ENCODE measurements around the gene TBCD. TPM values are rescaled to one million over a fixed set of nuclear protein-coding genes. Genes with fewer than 3 reads are reported as not detected.

Gene TBCD
- total RNA-seq, 1 experiment from 2014 or later: 173 TPM

DNA sequence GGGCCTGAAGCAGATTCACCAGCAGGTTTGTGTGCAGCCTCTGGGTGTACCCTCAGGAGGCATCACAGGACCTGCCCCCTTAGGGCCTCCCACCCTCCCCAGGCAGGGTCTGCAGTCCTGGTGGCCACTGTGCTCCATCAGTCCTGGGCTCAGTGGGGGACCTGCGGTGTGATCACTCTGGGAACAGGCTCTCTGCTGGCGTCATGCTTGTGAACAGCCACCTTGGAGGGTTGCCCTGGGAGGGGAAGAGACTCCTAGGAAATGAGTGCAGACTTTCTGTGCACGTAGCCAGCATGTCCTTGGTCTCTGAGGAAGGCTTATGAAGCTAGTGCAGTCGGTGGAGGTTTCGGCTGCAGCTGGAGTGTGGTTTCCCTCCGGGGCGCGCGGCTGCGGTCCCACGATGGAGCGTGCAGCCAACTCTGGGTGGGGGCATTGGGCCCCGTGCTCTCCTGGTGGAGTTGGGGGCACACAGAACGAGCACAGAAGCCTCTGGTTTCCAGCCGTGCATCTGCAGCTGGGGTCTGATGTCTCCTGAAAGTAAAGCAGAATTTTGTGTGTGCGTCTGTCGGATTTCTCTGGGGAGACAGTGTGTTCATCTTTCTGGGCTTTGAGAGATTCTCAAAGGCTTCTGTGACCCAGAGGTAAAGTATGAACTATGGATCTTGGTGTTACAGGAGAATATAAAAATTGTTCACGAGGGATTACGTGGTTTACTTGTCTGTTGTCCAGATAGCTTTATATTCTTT is 156.1 kb downstream of the TBCD start:
- Mint-ChIP-seq H3K9me3 (no peaks in the 10 kb centered on the region), H3K4me1 (no peaks in the 10 kb centered on the region), H3K27me3 (ENCODE audit: low read depth) (no peaks in the 10 kb centered on the region), H3K4me3 (no peak overlapping the region), H3K36me3 (peaks cover 35% of the 10 kb centered on the region), H3K27ac (no peak overlapping the region)
- CTCF ChIA-PET: interaction anchor here (1.1 to 1.8 kb wide), 2 partner anchors 10 kb away, joined by 3 to 8 read pairs; no protein-coding TSS in a partner anchor
- no peak for ATAC-seq
- no peak for DNase-seq (ENCODE audit: low spot score)
- TF ChIP-seq KAT7 (CRISPR knock-in tag; IDR thresholded peaks at IDR 0.05; ENCODE audit: borderline replicate concordance) (no peak), ATF1 (CRISPR knock-in tag; IDR thresholded peaks at IDR 0.05) (no peak)
- TF ChIP-seq, protein P1, sequence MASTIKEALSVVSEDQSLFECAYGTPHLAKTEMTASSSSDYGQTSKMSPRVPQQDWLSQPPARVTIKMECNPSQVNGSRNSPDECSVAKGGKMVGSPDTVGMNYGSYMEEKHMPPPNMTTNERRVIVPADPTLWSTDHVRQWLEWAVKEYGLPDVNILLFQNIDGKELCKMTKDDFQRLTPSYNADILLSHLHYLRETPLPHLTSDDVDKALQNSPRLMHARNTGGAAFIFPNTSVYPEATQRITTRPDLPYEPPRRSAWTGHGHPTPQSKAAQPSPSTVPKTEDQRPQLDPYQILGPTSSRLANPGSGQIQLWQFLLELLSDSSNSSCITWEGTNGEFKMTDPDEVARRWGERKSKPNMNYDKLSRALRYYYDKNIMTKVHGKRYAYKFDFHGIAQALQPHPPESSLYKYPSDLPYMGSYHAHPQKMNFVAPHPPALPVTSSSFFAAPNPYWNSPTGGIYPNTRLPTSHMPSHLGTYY (CRISPR knock-in tag; IDR thresholded peaks at IDR 0.05): no peak
- POLR2A ChIA-PET: no interaction called here

DNA sequence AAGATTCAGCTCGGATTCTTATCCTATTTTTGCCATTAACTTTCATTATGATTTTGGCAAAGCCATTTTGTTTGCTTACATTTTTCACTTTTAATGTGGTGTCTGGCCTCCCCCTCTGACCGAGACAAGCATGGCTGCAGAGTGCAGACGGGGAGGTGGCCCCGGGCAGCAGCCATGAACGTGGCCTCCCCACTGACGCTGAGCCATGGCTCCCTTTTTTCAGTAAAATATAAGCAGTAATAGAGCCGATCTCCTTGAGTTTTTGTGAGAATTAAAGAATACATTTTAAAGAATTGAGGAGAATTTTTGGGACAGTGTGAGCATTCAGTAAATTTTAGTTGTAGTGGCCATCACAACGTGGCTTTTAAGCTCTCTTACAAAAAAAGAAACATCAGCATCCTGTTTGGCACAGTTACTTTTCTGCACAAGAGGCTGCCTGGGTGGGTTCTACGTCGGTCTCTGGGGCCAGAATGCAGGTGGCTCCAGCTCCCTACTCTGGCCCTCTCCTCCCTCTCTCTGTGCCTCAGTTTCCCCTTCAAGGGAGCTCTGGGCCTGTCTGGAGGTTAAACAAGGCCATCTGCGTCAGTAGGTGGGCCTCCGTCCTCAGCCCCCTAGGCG is 156.8 kb downstream of the TBCD start:
- ATAC-seq (no peak), DNase-seq (ENCODE audit: low spot score) (no peak)
- Mint-ChIP-seq H3K36me3 (peaks cover 32% of the 10 kb centered on the region), H3K4me1 (no peaks in the 10 kb centered on the region), H3K9me3 (no peaks in the 10 kb centered on the region), H3K27ac (no peak overlapping the region), H3K4me3 (no peak overlapping the region), H3K27me3 (ENCODE audit: low read depth) (no peaks in the 10 kb centered on the region)
- POLR2A ChIA-PET: no interaction called here
- CTCF ChIA-PET: interaction anchor here (1.8 kb wide), 1 partner anchor 9 kb away, joined by 8 read pairs; no protein-coding TSS in a partner anchor
- TF ChIP-seq NFYB (CRISPR knock-in tag; conservative IDR thresholded peaks at IDR 0.05; ENCODE audit: low read depth) (no peak), ZNF219 (CRISPR knock-in tag; IDR thresholded peaks at IDR 0.05; ENCODE audit: borderline replicate concordance) (no peak), FOXP1 (CRISPR knock-in tag; IDR thresholded peaks at IDR 0.05; ENCODE audit: borderline replicate concordance) (no peak), RELA (CRISPR knock-in tag; IDR thresholded peaks at IDR 0.05; ENCODE audit: borderline replicate concordance) (no peak), ZBTB43 (CRISPR knock-in tag; IDR thresholded peaks at IDR 0.05) (no peak), ARID4B (CRISPR knock-in tag; IDR thresholded peaks at IDR 0.05; ENCODE audit: borderline replicate concordance) (no peak), ZNF423 (CRISPR knock-in tag; IDR thresholded peaks at IDR 0.05) (no peak), NR3C1 (CRISPR knock-in tag; conservative IDR thresholded peaks at IDR 0.05; ENCODE audit: low read depth) (no peak), HMGA2 (CRISPR knock-in tag; IDR thresholded peaks at IDR 0.05) (no peak), JAZF1 (CRISPR knock-in tag; IDR thresholded peaks at IDR 0.05) (no peak), SMAD4 (CRISPR knock-in tag; IDR thresholded peaks at IDR 0.05) (no peak), NFATC4 (CRISPR knock-in tag; IDR thresholded peaks at IDR 0.05) (no peak)
- TF ChIP-seq, protein P2, sequence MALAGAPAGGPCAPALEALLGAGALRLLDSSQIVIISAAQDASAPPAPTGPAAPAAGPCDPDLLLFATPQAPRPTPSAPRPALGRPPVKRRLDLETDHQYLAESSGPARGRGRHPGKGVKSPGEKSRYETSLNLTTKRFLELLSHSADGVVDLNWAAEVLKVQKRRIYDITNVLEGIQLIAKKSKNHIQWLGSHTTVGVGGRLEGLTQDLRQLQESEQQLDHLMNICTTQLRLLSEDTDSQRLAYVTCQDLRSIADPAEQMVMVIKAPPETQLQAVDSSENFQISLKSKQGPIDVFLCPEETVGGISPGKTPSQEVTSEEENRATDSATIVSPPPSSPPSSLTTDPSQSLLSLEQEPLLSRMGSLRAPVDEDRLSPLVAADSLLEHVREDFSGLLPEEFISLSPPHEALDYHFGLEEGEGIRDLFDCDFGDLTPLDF (CRISPR knock-in tag; IDR thresholded peaks at IDR 0.05): no peak
- TF ChIP-seq, protein P3, sequence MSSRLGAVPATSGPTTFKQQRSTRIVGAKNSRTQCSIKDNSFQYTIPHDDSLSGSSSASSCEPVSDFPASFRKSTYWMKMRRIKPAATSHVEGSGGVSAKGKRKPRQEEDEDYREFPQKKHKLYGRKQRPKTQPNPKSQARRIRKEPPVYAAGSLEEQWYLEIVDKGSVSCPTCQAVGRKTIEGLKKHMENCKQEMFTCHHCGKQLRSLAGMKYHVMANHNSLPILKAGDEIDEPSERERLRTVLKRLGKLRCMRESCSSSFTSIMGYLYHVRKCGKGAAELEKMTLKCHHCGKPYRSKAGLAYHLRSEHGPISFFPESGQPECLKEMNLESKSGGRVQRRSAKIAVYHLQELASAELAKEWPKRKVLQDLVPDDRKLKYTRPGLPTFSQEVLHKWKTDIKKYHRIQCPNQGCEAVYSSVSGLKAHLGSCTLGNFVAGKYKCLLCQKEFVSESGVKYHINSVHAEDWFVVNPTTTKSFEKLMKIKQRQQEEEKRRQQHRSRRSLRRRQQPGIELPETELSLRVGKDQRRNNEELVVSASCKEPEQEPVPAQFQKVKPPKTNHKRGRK (CRISPR knock-in tag; IDR thresholded peaks at IDR 0.05; ENCODE audit: borderline replicate concordance): no peak
- TF ChIP-seq, protein P4, sequence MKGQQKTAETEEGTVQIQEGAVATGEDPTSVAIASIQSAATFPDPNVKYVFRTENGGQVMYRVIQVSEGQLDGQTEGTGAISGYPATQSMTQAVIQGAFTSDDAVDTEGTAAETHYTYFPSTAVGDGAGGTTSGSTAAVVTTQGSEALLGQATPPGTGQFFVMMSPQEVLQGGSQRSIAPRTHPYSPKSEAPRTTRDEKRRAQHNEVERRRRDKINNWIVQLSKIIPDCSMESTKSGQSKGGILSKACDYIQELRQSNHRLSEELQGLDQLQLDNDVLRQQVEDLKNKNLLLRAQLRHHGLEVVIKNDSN (CRISPR knock-in tag; IDR thresholded peaks at IDR 0.05): no peak
- TF ChIP-seq, protein P1 (CRISPR knock-in tag; IDR thresholded peaks at IDR 0.05): no peak
- TF ChIP-seq, protein P5, sequence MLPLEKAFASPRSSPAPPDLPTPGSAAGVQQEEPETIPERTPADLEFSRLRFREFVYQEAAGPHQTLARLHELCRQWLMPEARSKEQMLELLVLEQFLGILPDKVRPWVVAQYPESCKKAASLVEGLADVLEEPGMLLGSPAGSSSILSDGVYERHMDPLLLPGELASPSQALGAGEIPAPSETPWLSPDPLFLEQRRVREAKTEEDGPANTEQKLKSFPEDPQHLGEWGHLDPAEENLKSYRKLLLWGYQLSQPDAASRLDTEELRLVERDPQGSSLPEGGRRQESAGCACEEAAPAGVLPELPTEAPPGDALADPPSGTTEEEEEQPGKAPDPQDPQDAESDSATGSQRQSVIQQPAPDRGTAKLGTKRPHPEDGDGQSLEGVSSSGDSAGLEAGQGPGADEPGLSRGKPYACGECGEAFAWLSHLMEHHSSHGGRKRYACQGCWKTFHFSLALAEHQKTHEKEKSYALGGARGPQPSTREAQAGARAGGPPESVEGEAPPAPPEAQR (CRISPR knock-in tag; IDR thresholded peaks at IDR 0.05): no peak
